Suprapubic skin (tissue), 4 donors: ENCODE results near the gene C16orf92. TPM values are rescaled to one million over a fixed set of nuclear protein-coding genes. Genes with fewer than 3 reads are reported as not detected.
"Not testable (repeated sequence)": the region's sequence is repeated elsewhere in the genome, so short reads cannot be mapped to it uniquely, and the experiment has no call there.

Experiments
- DNase-seq, 2 donors: peaks; one replicate each; pipeline ENCODE4 v3.0.0-alpha.2; 2019; ENCODE audit warnings: low spot score in 2 of 2
- H3K27ac ChIP-seq: fragments of 200-600 bp; sonication (generic); one replicate; pipeline ENCODE4 v1.5.1; 2019
- H3K27me3 ChIP-seq: fragments of 200-600 bp; sonication (generic); one replicate; pipeline ENCODE4 v1.5.1; 2019
- H3K36me3 ChIP-seq: fragments of 200-600 bp; sonication (generic); one replicate; pipeline ENCODE4 v1.5.1; 2019
- H3K4me1 ChIP-seq: fragments of 200-600 bp; sonication (generic); one replicate; pipeline ENCODE4 v1.5.1; 2019
- H3K4me3 ChIP-seq: fragments of 200-600 bp; sonication (generic); one replicate; pipeline ENCODE4 v1.5.1; 2019; ENCODE audit warnings: mild to moderate bottlenecking
- H3K9me3 ChIP-seq: fragments of 200-600 bp; sonication (generic); one replicate; pipeline ENCODE4 v1.5.1; 2019
- EP300 ChIP-seq: sonication (generic); formaldehyde crosslinking; IDR thresholded peaks from one replicate; pipeline ENCODE4 v1.6.1; 2017; ENCODE audit warnings: antibody characterized with exemption
- POLR2A ChIP-seq, 2 donors: fragments of 450-650 bp; IDR thresholded peaks; one replicate each; pipeline ENCODE4 v1.6.1; 2017; ENCODE audit warnings: antibody characterized with exemption in 2 of 2, mild to moderate bottlenecking in 2 of 2, moderate library complexity in 2 of 2
- POLR2AphosphoS5 ChIP-seq, 3 donors: sonication (generic); formaldehyde crosslinking; IDR thresholded peaks; one replicate each; pipeline ENCODE4 v1.6.1; 2017; ENCODE audit warnings: antibody characterized with exemption in 3 of 3
- WGBS: methylation state at CpG from one replicate; pipeline ENCODE4 v1.1.5; 2018; 5-methylcytosine and 5-hydroxymethylcytosine counted together
- total RNA-seq, 4 donors: library from RNA; depleted of rRNA; stranded (reverse); fragments of >200 nt; gene quantifications; one replicate each; pipeline ENCODE4 v1.1.0, GENCODE V29; 2016
- TF ChIP-seq, protein P1 (sequence below), 2 donors: fragments of 200-600 bp in 1 of 2; fragments of 450-650 bp in 1 of 2; sonication (generic) in 1 of 2; IDR thresholded peaks; one replicate each; pipeline ENCODE4 v1.5.1; 2016 to 2019; ENCODE audit warnings: antibody characterized with exemption in 2 of 2, mild to moderate bottlenecking in 1 of 2, moderate library complexity in 1 of 2

C16orf92 gene
- total RNA-seq, 4 donors from 2014 or later, result not detected

DNA sequence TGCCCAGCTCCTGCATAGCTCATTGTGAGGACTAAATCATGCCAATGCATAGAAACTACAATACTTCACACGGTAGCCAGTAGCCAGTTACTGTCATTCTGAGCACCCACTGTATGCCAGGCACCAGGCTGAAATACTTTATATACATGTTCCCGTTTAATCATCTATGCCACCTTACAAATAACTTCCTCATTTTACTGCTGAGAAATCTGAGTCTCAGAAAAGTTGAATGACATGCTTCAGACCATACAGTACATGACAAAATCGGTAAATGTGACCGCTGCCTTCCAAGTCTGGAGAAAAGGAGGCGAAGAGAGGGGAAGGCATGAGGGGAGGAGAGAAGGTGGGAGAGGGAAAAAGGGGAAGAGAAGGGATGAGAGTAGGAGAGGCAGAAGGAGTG, 17.2 kb downstream of the C16orf92 start:
- H3K27me3 ChIP-seq, result peaks cover 3% of the 10 kb centered on the region
- H3K27ac ChIP-seq, result no peak overlapping the region
- WGBS, result 81% methylated on average over 5 of the region's 5 CpGs
- no peak overlapping the region for H3K4me3 ChIP-seq
- H3K4me1 ChIP-seq, result peaks cover 3% of the 10 kb centered on the region
- no peaks in the 10 kb centered on the region for H3K36me3 ChIP-seq
- TF ChIP-seq POLR2A (IDR thresholded peaks at IDR 0.05) (no peak), POLR2AphosphoS5 (IDR thresholded peaks at IDR 0.05) (no peak), EP300 (no peak)
- TF ChIP-seq, protein P1, sequence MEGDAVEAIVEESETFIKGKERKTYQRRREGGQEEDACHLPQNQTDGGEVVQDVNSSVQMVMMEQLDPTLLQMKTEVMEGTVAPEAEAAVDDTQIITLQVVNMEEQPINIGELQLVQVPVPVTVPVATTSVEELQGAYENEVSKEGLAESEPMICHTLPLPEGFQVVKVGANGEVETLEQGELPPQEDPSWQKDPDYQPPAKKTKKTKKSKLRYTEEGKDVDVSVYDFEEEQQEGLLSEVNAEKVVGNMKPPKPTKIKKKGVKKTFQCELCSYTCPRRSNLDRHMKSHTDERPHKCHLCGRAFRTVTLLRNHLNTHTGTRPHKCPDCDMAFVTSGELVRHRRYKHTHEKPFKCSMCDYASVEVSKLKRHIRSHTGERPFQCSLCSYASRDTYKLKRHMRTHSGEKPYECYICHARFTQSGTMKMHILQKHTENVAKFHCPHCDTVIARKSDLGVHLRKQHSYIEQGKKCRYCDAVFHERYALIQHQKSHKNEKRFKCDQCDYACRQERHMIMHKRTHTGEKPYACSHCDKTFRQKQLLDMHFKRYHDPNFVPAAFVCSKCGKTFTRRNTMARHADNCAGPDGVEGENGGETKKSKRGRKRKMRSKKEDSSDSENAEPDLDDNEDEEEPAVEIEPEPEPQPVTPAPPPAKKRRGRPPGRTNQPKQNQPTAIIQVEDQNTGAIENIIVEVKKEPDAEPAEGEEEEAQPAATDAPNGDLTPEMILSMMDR (IDR thresholded peaks at IDR 0.05), result no peak
- H3K9me3 ChIP-seq, result no peaks in the 10 kb centered on the region
- no peak for DNase-seq

DNA sequence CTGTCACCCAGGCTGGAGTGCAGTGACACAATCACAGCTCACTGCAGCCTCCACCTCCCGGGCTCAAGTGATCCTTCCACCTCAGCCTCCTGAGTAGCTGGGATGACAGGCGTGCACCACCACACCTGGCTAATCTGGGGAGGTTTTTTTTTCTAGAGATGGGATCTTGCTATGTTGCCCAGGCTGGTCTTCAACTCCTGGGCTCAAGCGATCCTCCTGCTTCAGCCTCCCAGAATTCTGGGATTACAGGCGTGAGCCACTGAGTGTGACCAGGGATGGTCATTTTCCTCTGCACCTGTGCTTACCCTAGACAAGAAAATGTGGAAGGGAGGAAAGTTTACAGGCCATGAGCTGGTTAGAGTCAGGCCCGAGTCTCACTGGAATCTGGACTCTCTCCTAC, 17.7 kb downstream of the C16orf92 start:
- 87% methylated on average over 5 of the region's 5 CpGs for WGBS
- H3K27me3 ChIP-seq, H3K9me3 ChIP-seq, H3K4me3 ChIP-seq, DNase-seq, H3K4me1 ChIP-seq, H3K27ac ChIP-seq, H3K36me3 ChIP-seq: not testable (repeated sequence)

DNA sequence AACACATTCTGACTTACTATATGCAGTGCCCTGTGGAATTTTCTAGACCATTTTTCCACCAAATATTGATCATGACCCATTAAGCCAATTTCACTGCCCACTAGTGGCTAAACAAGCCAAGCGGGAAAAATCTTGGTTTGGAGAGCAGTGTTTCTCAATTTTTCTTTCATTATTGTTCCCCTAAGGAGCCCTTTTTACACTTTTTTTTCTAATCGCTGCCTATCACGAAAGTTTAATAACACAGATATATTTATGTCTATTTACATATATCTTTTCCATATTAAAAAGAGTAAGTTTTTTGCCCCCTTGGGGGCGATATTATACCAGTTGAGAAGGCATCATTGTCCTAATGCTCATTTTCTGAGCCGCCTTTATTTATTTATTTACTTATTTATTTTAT, 18.8 kb downstream of the C16orf92 start:
- Histone ChIP-seq H3K4me3 (no peak overlapping the region), H3K27me3 (no peaks in the 10 kb centered on the region), H3K4me1 (peaks cover 3% of the 10 kb centered on the region), H3K9me3 (no peaks in the 10 kb centered on the region), H3K27ac (no peak overlapping the region), H3K36me3 (no peaks in the 10 kb centered on the region)
- no peak for TF ChIP-seq EP300
- no peak for TF ChIP-seq POLR2AphosphoS5 (IDR thresholded peaks at IDR 0.05)
- TF ChIP-seq, protein P1 (IDR thresholded peaks at IDR 0.05), result peak in 1 of 2 donors; percentile 25
- TF ChIP-seq POLR2A (IDR thresholded peaks at IDR 0.05), result no peak
- 23% methylated on average over 5 of the region's 5 CpGs for whole genome bisulfite sequencing
- no peak for DNase-seq

DNA sequence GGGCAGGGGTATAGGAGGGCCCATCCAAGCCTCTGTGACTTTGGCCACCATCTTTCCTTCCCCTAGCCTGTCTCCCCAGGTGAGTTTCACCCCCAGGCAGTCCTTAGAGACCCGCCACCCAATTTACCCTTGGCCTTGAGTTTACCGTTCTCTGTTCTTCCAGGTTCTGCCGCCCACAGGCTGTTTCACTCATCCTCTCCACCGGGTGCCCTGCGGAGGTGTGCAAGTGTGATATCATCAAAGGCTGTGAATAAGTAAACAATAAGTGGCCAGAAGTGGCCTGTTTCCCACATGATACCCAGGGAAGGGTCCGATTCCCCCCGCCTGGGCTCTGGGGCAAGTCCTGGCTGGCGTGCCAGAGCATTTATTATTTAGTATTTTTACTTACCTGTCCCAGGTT, 23.2 kb downstream of the C16orf92 start:
- no peaks in the 10 kb centered on the region for H3K9me3 ChIP-seq
- 85% methylated on average over 8 of the region's 8 CpGs for WGBS
- no peaks in the 10 kb centered on the region for H3K27me3 ChIP-seq
- peaks cover 6% of the 10 kb centered on the region for H3K4me1 ChIP-seq
- no peaks in the 10 kb centered on the region for H3K36me3 ChIP-seq
- no peak for DNase-seq
- no peak overlapping the region for H3K27ac ChIP-seq
- H3K4me3 ChIP-seq, result no peak overlapping the region
- TF ChIP-seq POLR2A (IDR thresholded peaks at IDR 0.05) (no peak), EP300 (no peak), POLR2AphosphoS5 (IDR thresholded peaks at IDR 0.05) (no peak)
- TF ChIP-seq, protein P1 (IDR thresholded peaks at IDR 0.05), result no peak

DNA sequence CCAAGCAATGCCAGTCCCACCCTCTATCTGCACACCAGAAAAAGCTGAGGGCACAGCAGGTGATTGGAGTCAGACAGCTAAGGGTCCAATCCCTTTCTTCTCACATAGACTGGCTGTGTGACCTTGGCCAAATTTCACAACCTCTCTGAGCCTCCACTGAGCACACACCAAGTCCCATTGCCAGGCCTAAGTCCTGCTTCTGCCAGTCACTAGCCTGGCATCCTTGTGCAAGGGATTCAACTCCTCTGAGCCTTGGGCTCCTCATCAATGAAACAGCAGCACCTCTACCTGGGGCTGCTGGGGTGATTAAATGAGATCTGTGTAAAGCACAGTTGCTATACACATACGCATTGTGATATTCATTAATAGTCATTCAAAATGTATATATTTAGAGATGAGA, 23.6 kb downstream of the C16orf92 start:
- no peak overlapping the region for H3K4me3 ChIP-seq
- no peaks in the 10 kb centered on the region for H3K36me3 ChIP-seq
- TF ChIP-seq POLR2AphosphoS5 (IDR thresholded peaks at IDR 0.05) (no peak), POLR2A (IDR thresholded peaks at IDR 0.05) (no peak), EP300 (no peak)
- TF ChIP-seq, protein P1 (IDR thresholded peaks at IDR 0.05), result no peak
- WGBS, result 89% methylated on average over 1 of the region's 1 CpG
- no peak overlapping the region for H3K27ac ChIP-seq
- no peak for DNase-seq
- H3K4me1 ChIP-seq, result peaks cover 6% of the 10 kb centered on the region
- no peaks in the 10 kb centered on the region for H3K9me3 ChIP-seq
- H3K27me3 ChIP-seq, result no peaks in the 10 kb centered on the region

DNA sequence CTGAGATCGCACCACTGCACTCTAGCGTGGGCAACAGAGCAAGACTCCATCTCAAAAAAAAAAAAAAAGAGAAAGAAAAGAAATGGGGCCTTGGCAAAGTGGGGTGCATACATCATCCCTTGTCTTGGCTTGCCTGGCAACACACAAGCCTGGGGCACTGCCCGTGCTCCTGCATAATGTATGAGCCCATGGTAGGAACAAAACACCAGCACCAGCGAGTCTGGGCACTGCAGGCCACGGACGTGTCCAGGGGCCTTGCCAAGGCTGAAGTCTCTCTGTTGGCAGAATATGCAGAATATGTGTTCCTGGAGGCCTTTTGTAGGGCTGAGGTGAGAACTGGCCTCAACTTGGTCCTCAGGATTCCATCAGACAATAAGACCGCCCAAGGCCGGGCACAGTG, 26.9 kb downstream of the C16orf92 start:
- H3K4me1 ChIP-seq, result peaks cover 25% of the 10 kb centered on the region
- no peak for DNase-seq
- no peak for TF ChIP-seq EP300
- TF ChIP-seq POLR2AphosphoS5 (IDR thresholded peaks at IDR 0.05), result no peak
- TF ChIP-seq, protein P1 (IDR thresholded peaks at IDR 0.05), result no peak
- no peak for TF ChIP-seq POLR2A (IDR thresholded peaks at IDR 0.05)
- no peak overlapping the region for H3K27ac ChIP-seq
- H3K27me3 ChIP-seq, result no peaks in the 10 kb centered on the region
- H3K9me3 ChIP-seq, result no peaks in the 10 kb centered on the region
- 55% methylated on average over 8 of the region's 8 CpGs for WGBS
- no peaks in the 10 kb centered on the region for H3K36me3 ChIP-seq
- H3K4me3 ChIP-seq, result no peak overlapping the region
